Osteoblast (primary cell): Measurements from ENCODE around the gene ALDH3B2. TPM values are rescaled to one million over a fixed set of nuclear protein-coding genes. Genes with fewer than 3 reads are reported as not detected.
A peak's percentile ranks its signal among the peaks of the same experiment; 100 is the strongest.
"Not testable (repeated sequence)": the region's sequence is repeated elsewhere in the genome, so short reads cannot be mapped to it uniquely, and the experiment has no call there.

Source experiments
- DNase-seq: peaks from one replicate; pipeline ENCODE4 v3.0.0; 2011; ENCODE audit warnings: low spot score, mixed read lengths; ENCODE audit not compliant: insufficient read length; ENCODE audit errors: missing footprints
- H2AFZ ChIP-seq: 2 replicates; pipeline ENCODE4 v1.6.0; 2011; ENCODE audit warnings: mild to moderate bottlenecking, low read length
- H3K27ac ChIP-seq: 2 replicates; pipeline ENCODE4 v1.5.1; 2011; ENCODE audit warnings: mild to moderate bottlenecking, low read depth, low read length, moderate library complexity
- H3K27me3 ChIP-seq: 2 replicates; pipeline ENCODE4 v1.6.0; 2012; ENCODE audit warnings: mild to moderate bottlenecking, control low read depth, inconsistent platforms, low read length, moderate library complexity; ENCODE audit not compliant: insufficient read depth
- H3K36me3 ChIP-seq: 2 replicates; pipeline ENCODE4 v1.5.1; 2011; ENCODE audit warnings: mild to moderate bottlenecking, low read length, control low read depth, moderate library complexity; ENCODE audit not compliant: insufficient read depth
- H3K4me1 ChIP-seq: 2 replicates; pipeline ENCODE4 v1.5.1; 2011; ENCODE audit warnings: mild to moderate bottlenecking, low read length, control low read depth, moderate library complexity; ENCODE audit not compliant: insufficient read depth
- H3K4me2 ChIP-seq: 2 replicates; pipeline ENCODE4 v1.6.0; 2011; ENCODE audit warnings: mild to moderate bottlenecking, low read length; ENCODE audit not compliant: insufficient read depth
- H3K4me3 ChIP-seq: fragments of 200-600 bp; sonication (generic); 3 replicates; pipeline ENCODE4 v1.5.1; 2012; ENCODE audit warnings: mild to moderate bottlenecking, low read length, inconsistent platforms; ENCODE audit not compliant: insufficient read depth
- H3K79me2 ChIP-seq: 2 replicates; pipeline ENCODE4 v1.6.0; 2012; ENCODE audit warnings: mild to moderate bottlenecking, low read length, control low read depth, inconsistent platforms; ENCODE audit not compliant: insufficient read depth
- H3K9me3 ChIP-seq: 2 replicates; pipeline ENCODE4 v1.5.1; 2011; ENCODE audit warnings: low read depth, low read length, control low read depth
- H4K20me1 ChIP-seq: 2 replicates; pipeline ENCODE4 v1.6.0; 2012; ENCODE audit warnings: mild to moderate bottlenecking, low read length, control low read depth; ENCODE audit not compliant: insufficient read depth
- total RNA-seq: library from RNA; depleted of rRNA; stranded (reverse); fragments of >200 nt; gene quantifications from 2 replicates; pipeline ENCODE4 v1.2.3, GENCODE V29; 2012
- TF ChIP-seq, protein P1 (sequence below): IDR thresholded peaks from 2 replicates; pipeline ENCODE4 v1.5.1; 2011; ENCODE audit warnings: mild to moderate bottlenecking, low read depth, low read length, moderate library complexity; ENCODE audit errors: extremely low read depth

Gene ALDH3B2
- total RNA-seq, 1 donor: not detected

DNA sequence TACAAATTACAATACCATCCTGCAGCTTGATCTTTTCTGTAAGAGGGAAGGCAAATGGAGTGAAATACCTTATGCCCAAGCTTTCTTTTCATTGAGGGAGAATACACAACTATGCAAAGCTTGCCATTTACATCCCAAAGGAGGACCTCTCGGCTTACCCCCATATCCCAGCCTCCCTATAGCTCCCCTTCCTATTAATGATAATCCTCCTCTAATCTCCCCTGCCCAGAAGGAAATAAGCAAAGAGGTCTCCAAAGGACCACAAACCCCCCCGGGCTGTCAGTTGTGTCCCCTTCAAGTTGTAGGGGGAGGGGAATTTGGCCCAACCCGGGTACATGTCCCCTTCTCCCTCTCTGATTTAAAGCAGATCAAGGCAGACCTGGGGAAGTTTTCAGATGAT lies 52.5 kb downstream of the ALDH3B2 start:
- not testable (repeated sequence) for DNase-seq, H3K79me2 ChIP-seq, H4K20me1 ChIP-seq, H3K9me3 ChIP-seq, H3K4me1 ChIP-seq, H3K36me3 ChIP-seq, H3K4me2 ChIP-seq, H2AFZ ChIP-seq, H3K27ac ChIP-seq, H3K4me3 ChIP-seq
- H3K27me3 ChIP-seq: peaks cover 14% of the 10 kb centered on the region

DNA sequence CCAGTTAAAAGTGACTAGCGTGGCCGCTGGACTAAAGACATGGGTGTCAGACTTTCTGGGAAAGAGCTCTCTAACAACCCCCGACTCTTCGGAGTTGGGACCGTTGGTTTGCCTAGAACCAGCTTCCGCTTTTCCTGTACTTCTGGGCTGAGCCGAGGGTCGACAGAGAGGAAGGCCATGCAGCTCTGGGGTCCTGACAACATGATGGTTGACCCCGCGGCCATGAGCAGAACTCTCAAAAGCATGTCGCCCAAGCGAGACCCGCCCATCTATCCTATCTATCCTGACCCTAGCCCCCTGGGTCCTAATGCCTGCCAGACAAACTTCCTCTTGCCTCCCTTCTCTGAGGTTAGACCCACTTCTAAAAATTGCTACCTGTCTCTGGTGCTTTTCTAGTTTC lies 53.8 kb downstream of the ALDH3B2 start:
- not testable (repeated sequence) for H3K4me3 ChIP-seq, H3K36me3 ChIP-seq, H3K4me1 ChIP-seq, H3K4me2 ChIP-seq, DNase-seq, H3K9me3 ChIP-seq, H3K27ac ChIP-seq, H2AFZ ChIP-seq, H4K20me1 ChIP-seq, H3K79me2 ChIP-seq
- H3K27me3 ChIP-seq: peaks cover 23% of the 10 kb centered on the region

DNA sequence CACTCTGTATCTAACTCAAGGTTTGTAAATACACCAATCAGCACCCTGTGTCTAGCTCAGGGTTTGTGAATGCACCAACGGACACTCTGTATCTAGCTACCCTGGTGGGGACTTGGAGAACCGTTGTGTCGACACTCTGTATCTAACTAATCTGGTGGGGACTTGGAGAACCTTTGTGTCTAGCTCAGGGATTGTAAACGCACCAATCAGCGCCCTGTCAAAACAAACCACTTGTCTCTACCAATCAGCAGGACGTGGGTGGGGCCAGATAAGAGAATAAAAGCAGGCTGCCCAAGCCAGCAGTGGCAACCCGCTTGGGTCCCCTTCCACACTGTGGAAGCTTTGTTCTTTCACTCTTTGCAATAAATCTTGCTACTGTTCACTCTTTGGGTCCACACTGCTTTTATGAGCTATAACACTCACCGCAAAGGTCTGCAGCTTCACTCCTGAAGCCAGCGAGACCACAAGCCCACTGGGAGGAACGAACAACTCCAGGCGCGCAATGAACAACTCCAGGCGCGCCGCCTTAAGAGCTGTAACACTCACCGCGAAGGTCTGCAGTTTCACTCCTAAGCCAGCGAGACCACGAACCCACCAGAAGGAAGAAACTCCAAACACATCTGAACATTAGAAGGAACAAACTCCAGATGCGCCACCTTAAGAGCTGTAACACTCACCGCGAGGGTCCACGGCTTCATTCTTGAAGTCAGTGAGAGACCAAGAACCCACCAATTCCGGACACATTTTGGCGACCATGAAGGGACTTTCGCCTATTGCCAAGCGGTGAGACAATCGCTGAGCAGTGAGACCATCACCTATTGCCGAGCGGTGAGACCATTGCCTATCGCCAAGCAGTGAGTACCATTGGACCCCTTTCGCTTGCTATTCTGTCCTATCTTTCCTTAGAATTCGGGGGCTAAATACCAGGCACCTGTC lies 54.5 kb downstream of the ALDH3B2 start:
- not testable (repeated sequence) for H3K4me3 ChIP-seq, H3K79me2 ChIP-seq, H3K36me3 ChIP-seq, H3K9me3 ChIP-seq, H2AFZ ChIP-seq, DNase-seq, H3K4me2 ChIP-seq, H3K27ac ChIP-seq, H4K20me1 ChIP-seq, H3K4me1 ChIP-seq
- H3K27me3 ChIP-seq: peaks cover 29% of the 10 kb centered on the region

DNA sequence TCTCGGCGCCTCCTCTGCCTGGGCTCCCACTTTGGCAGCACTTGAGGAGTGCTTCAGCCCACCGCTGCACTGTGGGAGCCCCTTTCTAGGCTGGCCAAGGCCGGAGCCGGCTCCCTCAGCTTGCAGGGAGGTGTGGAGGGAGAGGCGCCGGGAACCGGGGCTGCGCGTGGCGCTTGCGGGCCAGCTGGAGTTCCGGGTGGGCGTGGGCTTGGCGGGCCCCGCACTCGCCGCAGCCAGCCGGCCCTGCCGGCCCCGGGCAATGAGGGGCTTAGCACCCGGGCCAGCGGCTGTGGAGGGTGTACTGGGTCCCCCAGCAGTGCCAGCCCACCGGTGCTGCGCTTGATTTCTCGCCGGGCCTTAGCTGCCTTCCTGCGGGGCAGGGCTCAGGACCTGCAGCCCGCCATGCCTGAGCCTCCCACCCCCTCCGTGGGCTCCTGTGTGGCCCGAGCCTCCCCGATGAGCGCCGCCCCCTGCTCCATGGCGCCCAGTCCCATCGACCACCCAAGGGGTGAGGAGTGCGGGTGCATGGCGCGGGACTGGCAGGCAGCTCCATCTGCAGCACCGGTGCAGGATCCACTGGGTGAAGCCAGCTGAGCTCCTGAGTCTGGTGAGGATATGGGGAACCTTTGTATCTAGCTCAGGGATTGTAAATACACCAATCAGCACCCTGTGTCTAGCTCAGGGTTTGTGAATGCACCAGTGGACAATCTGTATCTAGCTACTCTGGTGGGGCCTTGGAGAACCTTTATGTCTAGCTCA lies 55.3 kb downstream of the ALDH3B2 start:
- not testable (repeated sequence) for H3K4me1 ChIP-seq, H3K36me3 ChIP-seq, H3K27ac ChIP-seq, H4K20me1 ChIP-seq, H3K4me3 ChIP-seq, H3K4me2 ChIP-seq, H3K9me3 ChIP-seq, DNase-seq, H2AFZ ChIP-seq, H3K79me2 ChIP-seq
- peaks cover 29% of the 10 kb centered on the region for H3K27me3 ChIP-seq

DNA sequence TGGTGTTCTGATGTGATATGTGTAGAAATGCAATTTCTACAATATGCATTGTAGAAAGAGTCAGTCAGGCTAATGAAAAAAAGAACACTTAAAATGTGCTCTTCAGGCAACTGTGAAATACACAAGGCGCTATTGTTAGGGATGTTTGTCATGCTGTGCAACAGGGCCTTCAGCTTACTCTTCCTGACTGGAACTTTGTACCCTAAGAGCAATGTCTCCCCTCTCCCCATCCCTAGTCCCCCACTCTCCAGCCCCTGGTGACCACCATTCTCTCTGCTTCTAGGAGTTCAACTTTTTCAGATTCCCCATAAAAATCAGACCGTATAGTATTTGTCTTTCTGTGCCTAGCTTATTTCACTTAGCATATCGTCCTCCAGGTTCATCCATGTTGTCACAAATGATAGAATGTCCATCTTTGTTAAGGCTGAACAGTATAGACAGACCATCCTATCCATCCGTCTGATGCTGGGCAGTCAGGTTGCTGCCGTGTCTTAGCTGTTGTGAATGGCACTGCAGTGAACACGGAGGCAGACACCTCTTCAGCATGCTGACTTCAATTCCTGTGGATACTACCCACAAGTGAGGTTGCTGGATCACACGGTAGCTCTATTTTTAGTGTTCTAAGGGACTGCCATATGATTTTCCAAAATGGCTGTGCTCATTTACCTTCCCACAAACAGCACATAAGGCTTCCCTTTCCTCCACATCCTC lies 57.0 kb downstream of the ALDH3B2 start:
- Histone ChIP-seq H3K27me3 (peaks cover 29% of the 10 kb centered on the region), H3K27ac (no peak overlapping the region), H3K4me1 (peaks cover 7% of the 10 kb centered on the region), H3K4me2 (no peak overlapping the region), H2AFZ (no peak overlapping the region), H4K20me1 (no peaks in the 10 kb centered on the region), H3K9me3 (no peaks in the 10 kb centered on the region), H3K79me2 (no peaks in the 10 kb centered on the region), H3K4me3 (no peak overlapping the region), H3K36me3 (no peaks in the 10 kb centered on the region)
- TF ChIP-seq, protein P1, sequence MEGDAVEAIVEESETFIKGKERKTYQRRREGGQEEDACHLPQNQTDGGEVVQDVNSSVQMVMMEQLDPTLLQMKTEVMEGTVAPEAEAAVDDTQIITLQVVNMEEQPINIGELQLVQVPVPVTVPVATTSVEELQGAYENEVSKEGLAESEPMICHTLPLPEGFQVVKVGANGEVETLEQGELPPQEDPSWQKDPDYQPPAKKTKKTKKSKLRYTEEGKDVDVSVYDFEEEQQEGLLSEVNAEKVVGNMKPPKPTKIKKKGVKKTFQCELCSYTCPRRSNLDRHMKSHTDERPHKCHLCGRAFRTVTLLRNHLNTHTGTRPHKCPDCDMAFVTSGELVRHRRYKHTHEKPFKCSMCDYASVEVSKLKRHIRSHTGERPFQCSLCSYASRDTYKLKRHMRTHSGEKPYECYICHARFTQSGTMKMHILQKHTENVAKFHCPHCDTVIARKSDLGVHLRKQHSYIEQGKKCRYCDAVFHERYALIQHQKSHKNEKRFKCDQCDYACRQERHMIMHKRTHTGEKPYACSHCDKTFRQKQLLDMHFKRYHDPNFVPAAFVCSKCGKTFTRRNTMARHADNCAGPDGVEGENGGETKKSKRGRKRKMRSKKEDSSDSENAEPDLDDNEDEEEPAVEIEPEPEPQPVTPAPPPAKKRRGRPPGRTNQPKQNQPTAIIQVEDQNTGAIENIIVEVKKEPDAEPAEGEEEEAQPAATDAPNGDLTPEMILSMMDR: no peak
- peak; percentile 62 for DNase-seq
